Measurements from ENCODE around the gene NOD2. TPM values are rescaled to one million over a fixed set of nuclear protein-coding genes. Genes with fewer than 3 reads are reported as not detected.

NOD2 gene
- total and polyA plus RNA-seq, 12 donors, result 0.13 to 4.9 (median 0.48) TPM

DNA sequence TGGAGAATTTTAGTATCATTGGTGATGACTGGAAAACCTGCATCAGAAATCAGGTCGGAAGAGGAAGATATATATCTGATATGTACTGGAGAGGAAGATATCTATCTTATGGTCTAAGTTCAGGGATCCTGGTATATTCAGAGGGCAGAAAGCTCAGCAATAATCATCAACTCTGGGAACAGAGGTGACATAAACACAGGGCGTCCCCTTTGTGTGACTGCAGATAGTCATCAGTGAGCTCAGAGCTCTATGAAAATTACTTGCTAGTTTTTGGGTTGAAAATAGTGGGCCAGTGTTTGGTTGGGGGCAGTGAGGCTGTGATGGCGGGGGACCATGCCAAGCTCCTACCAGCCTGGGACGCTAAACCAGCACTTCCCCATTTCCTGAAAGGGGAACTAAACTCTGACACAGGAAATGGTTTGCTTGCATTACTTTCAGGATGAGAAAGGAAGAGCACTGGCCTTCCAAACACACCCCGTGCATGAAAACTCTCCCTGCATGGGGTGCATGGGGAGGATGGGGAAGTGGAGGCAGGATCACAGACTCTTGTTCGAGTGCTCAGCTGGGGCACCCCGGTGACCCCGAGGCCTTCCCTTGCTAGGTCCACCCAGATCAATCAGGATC lies 15.8 kb downstream of the NOD2 start:
- peak overlapping the region in 3 of 10 donors; percentile 7 to 68 (median 15) for H3K27ac ChIP-seq
- peaks cover 0 to 71% (median 4%) of the 10 kb centered on the region in 9 donors for H3K4me1 ChIP-seq
- intact Hi-C loops (cut with DNase I), result no loop called here
- 64 to 71% methylated on average over 8 of the region's 8 CpGs for WGBS, 2 donors
- H3K27me3 ChIP-seq, result no peaks in the 10 kb centered on the region
- DNase-seq, result peak in 1 of 2 donors; percentile 20
- ATAC-seq, result peak in 7 of 8 donors; percentile 19 to 54 (median 44)
- peaks cover 0 to 14% (median 8%) of the 10 kb centered on the region in 11 donors for H3K9me3 ChIP-seq
- H3K4me3 ChIP-seq, result no peak overlapping the region
- TF ChIP-seq, protein P1, sequence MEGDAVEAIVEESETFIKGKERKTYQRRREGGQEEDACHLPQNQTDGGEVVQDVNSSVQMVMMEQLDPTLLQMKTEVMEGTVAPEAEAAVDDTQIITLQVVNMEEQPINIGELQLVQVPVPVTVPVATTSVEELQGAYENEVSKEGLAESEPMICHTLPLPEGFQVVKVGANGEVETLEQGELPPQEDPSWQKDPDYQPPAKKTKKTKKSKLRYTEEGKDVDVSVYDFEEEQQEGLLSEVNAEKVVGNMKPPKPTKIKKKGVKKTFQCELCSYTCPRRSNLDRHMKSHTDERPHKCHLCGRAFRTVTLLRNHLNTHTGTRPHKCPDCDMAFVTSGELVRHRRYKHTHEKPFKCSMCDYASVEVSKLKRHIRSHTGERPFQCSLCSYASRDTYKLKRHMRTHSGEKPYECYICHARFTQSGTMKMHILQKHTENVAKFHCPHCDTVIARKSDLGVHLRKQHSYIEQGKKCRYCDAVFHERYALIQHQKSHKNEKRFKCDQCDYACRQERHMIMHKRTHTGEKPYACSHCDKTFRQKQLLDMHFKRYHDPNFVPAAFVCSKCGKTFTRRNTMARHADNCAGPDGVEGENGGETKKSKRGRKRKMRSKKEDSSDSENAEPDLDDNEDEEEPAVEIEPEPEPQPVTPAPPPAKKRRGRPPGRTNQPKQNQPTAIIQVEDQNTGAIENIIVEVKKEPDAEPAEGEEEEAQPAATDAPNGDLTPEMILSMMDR (IDR thresholded peaks at IDR 0.05), result no peak
- peaks cover 0 to 18% (median 0%) of the 10 kb centered on the region in 9 donors for H3K36me3 ChIP-seq

DNA sequence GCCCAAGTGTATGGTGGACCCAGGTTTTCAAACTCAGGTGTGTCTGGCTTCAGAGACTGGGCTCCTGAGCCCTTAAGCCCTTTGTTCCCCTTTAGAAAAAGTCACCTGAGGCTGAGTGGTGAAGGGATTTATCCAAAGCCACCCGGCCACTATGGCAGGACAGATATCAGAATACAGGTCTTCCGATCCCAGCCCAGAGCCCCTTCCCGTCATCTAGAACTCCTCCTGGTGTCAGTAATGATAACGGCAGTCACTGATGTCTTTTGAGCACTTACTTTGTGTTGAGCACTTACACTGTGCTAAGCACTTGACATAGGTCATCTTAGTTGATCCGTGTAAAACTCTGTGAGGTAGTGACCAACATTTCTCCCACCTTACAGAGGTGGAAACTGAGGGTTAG lies 16.6 kb downstream of the NOD2 start:
- intact Hi-C loops (cut with DNase I), result no loop called here
- Histone ChIP-seq H3K27ac (peak overlapping the region in 1 of 10 donors; percentile 68), H3K27me3 (no peaks in the 10 kb centered on the region), H3K9me3 (peaks cover 0 to 6% (median 0%) of the 10 kb centered on the region in 11 donors), H3K4me1 (peaks cover 0 to 75% (median 4%) of the 10 kb centered on the region in 9 donors), H3K4me3 (no peak overlapping the region), H3K36me3 (peaks cover 0 to 18% (median 0%) of the 10 kb centered on the region in 9 donors)
- TF ChIP-seq, protein P1 (IDR thresholded peaks at IDR 0.05), result no peak
- ATAC-seq, result no peak
- WGBS, 2 donors, result 78 to 81% methylated on average over 5 of the region's 5 CpGs
- no peak for DNase-seq

DNA sequence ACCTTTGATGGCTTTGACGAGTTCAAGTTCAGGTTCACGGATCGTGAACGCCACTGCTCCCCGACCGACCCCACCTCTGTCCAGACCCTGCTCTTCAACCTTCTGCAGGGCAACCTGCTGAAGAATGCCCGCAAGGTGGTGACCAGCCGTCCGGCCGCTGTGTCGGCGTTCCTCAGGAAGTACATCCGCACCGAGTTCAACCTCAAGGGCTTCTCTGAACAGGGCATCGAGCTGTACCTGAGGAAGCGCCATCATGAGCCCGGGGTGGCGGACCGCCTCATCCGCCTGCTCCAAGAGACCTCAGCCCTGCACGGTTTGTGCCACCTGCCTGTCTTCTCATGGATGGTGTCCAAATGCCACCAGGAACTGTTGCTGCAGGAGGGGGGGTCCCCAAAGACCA lies 17.6 kb downstream of the NOD2 start:
- H3K4me3 ChIP-seq, result no peak overlapping the region
- intact Hi-C loops (cut with DNase I), result no loop called here
- H3K36me3 ChIP-seq, result peaks cover 0 to 18% (median 0%) of the 10 kb centered on the region in 9 donors
- peaks cover 0 to 69% (median 4%) of the 10 kb centered on the region in 9 donors for H3K4me1 ChIP-seq
- H3K27me3 ChIP-seq, result no peaks in the 10 kb centered on the region
- 96% methylated on average over 21 of the region's 21 CpGs for WGBS, 2 donors
- DNase-seq (no peak), ATAC-seq (no peak)
- no peaks in the 10 kb centered on the region for H3K9me3 ChIP-seq
- TF ChIP-seq, protein P1 (IDR thresholded peaks at IDR 0.05), result no peak
- no peak overlapping the region for H3K27ac ChIP-seq

DNA sequence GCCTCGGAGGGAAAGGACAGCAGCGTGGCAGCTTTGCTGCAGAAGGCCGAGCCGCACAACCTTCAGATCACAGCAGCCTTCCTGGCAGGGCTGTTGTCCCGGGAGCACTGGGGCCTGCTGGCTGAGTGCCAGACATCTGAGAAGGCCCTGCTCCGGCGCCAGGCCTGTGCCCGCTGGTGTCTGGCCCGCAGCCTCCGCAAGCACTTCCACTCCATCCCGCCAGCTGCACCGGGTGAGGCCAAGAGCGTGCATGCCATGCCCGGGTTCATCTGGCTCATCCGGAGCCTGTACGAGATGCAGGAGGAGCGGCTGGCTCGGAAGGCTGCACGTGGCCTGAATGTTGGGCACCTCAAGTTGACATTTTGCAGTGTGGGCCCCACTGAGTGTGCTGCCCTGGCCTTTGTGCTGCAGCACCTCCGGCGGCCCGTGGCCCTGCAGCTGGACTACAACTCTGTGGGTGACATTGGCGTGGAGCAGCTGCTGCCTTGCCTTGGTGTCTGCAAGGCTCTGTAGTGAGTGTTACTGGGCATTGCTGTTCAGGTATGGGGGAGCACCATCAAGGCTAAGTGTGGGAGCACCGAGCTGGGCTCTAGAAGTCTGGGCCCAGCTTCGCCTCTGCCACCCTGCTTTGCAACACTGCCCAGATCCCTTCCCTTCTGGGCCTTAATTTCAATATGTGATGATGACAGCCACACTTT lies 18.6 kb downstream of the NOD2 start:
- Histone ChIP-seq H3K27ac (peak overlapping the region in 1 of 10 donors; percentile 22), H3K4me1 (peaks cover 0 to 71% (median 4%) of the 10 kb centered on the region in 9 donors), H3K27me3 (no peaks in the 10 kb centered on the region), H3K4me3 (no peak overlapping the region), H3K9me3 (no peaks in the 10 kb centered on the region), H3K36me3 (peaks cover 0 to 18% (median 0%) of the 10 kb centered on the region in 9 donors)
- DNase-seq (peak; percentile 64 to 68), ATAC-seq (peak; percentile 47 to 91 (median 84))
- 60 to 61% methylated on average over 25 of the region's 25 CpGs for WGBS, 2 donors
- TF ChIP-seq, protein P1 (IDR thresholded peaks at IDR 0.05), result no peak
- intact Hi-C loops (cut with DNase I), result no loop called here

All from heart right ventricle (tissue), 16 donors.